HL-60/S4 treated with retinoic acid at 250 ng/mL for 4 days and 3 days (cell line): ENCODE data around the gene PLCE1.

ENCODE experiments used
- in situ Hi-C: fragments of 300-500 bp; cut with MboI; formaldehyde crosslinking; loops from 2 replicates; pipeline ENCODE4 v1.7.0; 2022; ENCODE audit warnings: low sequenced_read_pairs

Gene PLCE1

DNA sequence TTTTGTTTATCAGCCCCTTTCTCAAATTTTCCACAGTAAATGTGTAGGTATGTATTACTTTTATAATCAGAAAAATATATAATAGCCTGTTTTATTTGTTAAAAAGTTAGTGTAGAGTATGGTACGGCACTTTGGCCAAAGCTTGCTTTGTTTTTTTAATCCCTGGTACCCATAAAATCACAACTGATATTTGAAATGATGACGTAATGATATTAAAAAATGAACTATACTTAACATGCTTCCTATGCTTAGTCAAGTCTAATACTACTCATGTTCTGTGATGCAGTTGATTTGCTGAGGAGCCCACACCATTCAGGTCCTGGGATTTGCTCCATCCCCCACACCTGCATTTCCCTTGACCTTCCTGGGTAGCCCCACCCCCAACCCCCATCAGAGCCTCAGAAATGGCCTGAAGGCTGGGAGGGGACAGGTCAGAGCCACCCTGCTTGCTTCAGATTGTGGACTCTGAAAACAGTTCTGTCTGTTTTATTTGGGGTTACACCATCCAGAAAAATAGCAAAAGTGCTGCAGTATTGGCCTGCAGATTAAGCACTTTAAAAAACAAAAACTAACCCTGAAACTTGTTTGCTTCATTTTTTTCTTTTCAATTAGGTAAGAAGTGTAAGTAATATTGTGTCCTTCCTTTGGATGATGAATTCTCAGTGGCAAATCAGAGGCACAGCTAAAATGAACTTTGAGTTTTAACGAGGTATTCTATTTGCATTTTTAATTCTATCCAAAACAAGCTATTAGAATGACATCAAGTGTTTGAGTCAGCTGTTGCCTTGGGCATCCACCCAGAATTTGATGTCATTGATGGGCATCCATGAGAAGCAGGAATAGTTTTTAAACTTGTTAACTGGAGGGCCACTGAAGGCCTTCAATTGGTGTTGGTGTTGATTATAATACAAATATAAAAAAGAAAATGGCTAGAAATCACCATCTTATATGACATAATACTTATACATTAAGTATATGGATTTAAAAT is 23.3 kb downstream of the PLCE1 start:
- in situ Hi-C loops, result no loop called here

- in situ Hi-C loops, result no loop called here
Measured at GRCh38 chr10:94018107-94018506, 24.4 kb downstream of the PLCE1 start.

- in situ Hi-C loops, result no loop called here
Measured at GRCh38 chr10:94023906-94024305, 30.2 kb downstream of the PLCE1 start.

- in situ Hi-C loops, result no loop called here
Measured at GRCh38 chr10:94024407-94024806, 30.7 kb downstream of the PLCE1 start.

DNA sequence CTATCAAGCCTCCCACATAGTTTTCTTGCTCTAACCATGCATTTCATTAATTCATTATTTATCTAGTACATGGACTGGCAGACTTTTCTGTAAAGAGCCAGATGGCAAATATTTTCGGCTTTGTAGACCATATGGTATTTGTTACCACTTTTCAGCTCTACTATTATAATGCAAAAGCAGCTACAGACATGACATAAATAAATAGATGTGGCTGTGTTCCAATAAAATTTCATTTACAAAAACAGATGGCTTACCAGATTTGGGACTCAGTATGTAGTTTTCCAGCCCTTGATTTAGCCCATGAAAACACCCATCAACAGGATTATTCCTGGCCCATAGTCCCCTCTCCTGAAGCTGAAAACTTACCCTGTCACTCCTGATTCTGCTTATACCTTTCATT is 32.1 kb downstream of the PLCE1 start:
- in situ Hi-C loops, result no loop called here

DNA sequence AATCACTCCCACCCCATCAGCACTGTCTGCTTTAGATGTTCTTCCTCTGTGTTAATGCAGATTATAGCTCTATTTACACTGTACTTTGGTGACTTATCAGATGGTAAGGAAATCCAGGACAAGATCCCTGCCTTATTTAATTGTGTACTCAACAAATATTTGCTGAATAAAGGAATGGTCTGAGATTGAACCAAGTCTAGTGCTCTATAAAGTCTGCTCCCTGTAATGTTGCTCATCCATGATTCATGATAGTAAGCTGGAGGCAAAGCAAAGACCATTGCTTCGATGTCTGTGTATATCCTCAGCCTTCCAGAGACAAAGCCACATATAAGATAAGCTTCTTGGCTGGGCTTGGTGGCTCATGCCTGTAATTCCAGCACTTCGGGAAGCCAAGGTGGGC is 33.5 kb downstream of the PLCE1 start:
- in situ Hi-C loops, result no loop called here

DNA sequence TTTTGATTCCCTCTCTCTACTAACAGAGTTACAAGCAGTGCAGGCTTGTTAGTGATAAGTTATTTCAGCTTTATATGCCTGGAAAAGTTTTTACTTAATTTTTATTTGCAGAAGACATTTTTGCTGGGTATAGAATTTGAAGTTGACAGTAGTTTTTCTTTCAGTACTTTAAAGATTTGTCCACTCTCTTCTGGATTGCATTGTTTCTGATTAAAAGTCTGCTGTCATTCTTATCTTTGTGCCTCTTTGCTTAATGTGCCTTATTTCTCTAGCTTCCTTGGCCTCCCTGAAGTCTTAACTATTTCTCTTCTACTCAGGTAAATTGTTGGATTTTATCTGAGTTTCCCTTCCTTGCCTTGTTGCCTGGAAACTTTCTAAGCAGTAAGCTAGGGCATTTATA is 36.2 kb downstream of the PLCE1 start:
- in situ Hi-C loops, result no loop called here

GRCh38 chr10:94035982-94036765 is 42.4 kb downstream of the PLCE1 start:
- in situ Hi-C loops, result no loop called here

GRCh38 chr10:94036766-94037033 is 43.0 kb downstream of the PLCE1 start:
- in situ Hi-C loops, result no loop called here

GRCh38 chr10:94037286-94037685 is 43.6 kb downstream of the PLCE1 start:
- in situ Hi-C loops, result no loop called here

DNA sequence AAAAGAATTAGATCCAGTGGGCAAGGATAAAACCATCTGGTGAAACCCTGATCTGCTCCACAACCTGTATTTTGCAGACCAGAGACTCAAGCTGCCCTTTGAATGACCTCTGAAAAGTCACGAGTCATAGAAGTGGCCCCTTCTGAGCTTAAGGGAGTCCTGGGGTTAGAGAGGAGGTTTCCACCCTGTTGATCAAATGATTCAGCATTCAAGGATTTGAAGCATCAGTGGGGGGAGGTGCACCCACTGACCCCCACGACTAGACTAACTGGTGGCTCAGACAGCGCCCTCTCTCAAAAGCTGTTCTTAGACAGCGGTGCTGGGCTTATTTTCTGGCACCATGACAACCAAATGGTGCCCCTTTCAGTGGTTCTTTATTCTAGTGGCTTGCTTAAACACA is 44.3 kb downstream of the PLCE1 start:
- in situ Hi-C loops, result no loop called here

GRCh38 chr10:94041206-94041605 is 47.5 kb downstream of the PLCE1 start:
- in situ Hi-C loops, result no loop called here

GRCh38 chr10:94042001-94042833 is 48.5 kb downstream of the PLCE1 start:
- in situ Hi-C loops, result no loop called here

- in situ Hi-C loops, result no loop called here
Measured at GRCh38 chr10:94042834-94043175, 49.1 kb downstream of the PLCE1 start.
